Activated CD8-positive, alpha-beta memory T cell treated with anti-CD3 and anti-CD28 coated beads for 36 hours (primary cell): ENCODE results near the gene GMPR2. TPM values are rescaled to one million over a fixed set of nuclear protein-coding genes. Genes with fewer than 3 reads are reported as not detected.

Experiments
- CTCF ChIA-PET: fragments of 350-600 bp; sonication (Branson Sonifier 250); formaldehyde crosslinking; loops from one replicate; lab custom pipeline; 2021; ENCODE audit warnings: antibody characterized with exemption; lab: Charles Lee
- POLR2A ChIA-PET: fragments of 350-600 bp; sonication (Branson Sonifier 250); formaldehyde crosslinking; loops from one replicate; lab custom pipeline; 2021; ENCODE audit warnings: antibody characterized with exemption; lab: Charles Lee
- total RNA-seq, 2 experiments: library from RNA; stranded (reverse); gene quantifications; one replicate each; pipeline ENCODE4 v1.2.3, GENCODE V29; 2021

Gene GMPR2
- total RNA-seq, 2 experiments from 2014 or later, result 39.9 to 45.7 TPM

DNA sequence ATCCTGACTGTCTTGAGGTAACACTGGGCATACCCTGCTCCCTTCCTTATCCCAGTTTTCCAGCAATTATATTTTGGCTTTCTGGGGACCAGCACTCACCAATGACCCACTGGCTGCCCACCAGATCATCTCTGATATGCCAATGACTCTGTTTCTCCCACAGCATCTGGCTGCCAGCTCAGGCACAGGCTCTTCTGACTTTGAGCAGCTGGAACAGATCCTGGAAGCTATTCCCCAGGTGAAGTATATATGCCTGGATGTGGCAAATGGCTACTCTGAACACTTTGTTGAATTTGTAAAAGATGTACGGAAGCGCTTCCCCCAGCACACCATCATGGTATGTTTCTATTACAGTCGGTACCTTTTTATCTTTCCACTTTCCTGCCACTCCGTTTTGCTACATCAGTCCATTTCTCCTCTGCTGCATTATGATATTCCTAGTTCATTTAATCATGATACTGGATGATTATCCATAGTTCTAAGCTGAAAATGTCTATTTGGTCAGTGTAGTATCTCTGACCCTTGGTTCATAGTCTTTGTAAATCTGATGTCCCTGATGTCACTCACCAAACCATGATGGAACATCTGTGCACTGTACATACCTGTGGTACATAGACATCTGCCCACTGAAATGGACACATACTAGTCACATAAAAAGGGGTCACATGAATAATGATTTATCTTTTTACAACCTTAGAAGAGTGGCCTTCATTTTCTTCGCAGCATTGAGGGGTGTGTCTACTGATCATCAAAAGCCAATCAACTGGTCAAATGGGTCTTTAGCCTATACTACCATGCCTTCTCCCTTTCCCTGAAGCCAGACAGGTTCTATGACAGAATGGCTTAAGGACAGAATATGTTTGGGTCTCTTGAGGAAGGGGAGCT lies 3.3 kb downstream of the GMPR2 start:
- ChIA-PET CTCF (interaction anchor here (1.1 to 1.7 kb wide), 3 partner anchors 35 to 72 kb away, joined by 3 to 6 read pairs (median 5); partner anchors contain the start of genes CIDEB and RABGGTA), POLR2A (no interaction called here)

DNA sequence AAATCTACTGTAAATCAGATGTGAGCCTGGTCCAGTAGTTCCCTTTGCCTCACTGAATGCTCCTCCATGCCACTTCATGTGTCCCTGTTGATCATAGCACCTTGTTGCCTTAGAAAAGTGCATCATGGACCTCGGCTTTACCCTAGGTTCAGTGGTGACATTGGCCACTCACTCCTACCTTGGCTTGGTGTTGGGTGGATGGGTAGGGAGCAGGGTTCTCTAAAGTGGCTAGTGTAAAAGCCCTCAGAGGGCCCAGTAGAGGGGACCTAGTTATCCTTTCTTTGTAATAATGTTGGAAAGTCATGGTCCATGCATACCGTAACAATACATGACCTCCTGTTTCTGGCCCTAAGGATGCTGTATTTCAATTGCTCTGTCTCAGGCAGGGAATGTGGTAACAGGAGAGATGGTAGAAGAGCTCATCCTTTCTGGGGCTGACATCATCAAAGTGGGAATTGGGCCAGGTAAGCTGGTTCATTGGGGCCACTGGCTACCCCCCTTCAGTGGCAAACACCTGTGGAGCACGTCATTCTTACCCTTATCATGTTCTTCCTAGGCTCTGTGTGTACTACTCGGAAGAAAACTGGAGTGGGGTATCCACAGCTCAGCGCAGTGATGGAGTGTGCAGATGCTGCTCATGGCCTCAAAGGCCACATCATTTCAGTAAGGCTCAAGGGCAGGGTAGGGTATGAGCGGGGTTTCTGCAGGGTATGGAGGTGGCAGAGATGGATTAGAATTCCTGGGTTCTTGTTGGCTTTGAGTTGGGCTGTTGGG lies 4.1 kb downstream of the GMPR2 start:
- ChIA-PET CTCF (interaction anchor here (1.3 to 2.3 kb wide), 2 partner anchors 34 to 71 kb away, joined by 3 to 7 read pairs; partner anchors contain the start of genes CIDEB and RABGGTA), POLR2A (no interaction called here)

DNA sequence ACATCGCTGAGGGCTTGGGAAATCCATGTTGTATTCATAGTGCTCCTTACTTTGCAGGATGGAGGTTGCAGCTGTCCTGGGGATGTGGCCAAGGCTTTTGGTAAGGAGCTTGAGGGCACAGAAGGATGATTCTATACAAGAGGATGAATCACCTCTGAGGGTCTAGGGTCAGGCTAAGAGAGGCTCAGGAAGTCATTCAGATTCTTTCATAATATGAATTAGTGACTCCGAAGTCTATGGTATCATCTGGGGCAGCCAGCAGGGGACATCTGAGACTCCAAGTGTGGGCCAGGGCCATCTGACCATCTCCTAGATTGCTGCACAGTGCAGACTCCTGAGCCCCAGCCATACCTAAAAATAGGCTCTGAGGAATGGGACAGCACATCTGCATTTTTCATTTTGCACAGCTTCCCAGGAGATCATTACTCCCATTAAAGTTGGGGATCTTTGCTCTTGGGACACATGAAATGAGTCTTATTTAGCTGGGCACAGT lies 4.8 kb downstream of the GMPR2 start:
- POLR2A ChIA-PET, result interaction anchor here (0.5 kb wide), 1 partner anchor 9 kb away, joined by 5 read pairs; no protein-coding TSS in a partner anchor
- CTCF ChIA-PET, result interaction anchor here (0.9 to 2.3 kb wide), 4 partner anchors 34 to 70 kb away, joined by 3 to 7 read pairs (median 5); partner anchors contain the start of genes CIDEB, DHRS1, NOP9 and RABGGTA

DNA sequence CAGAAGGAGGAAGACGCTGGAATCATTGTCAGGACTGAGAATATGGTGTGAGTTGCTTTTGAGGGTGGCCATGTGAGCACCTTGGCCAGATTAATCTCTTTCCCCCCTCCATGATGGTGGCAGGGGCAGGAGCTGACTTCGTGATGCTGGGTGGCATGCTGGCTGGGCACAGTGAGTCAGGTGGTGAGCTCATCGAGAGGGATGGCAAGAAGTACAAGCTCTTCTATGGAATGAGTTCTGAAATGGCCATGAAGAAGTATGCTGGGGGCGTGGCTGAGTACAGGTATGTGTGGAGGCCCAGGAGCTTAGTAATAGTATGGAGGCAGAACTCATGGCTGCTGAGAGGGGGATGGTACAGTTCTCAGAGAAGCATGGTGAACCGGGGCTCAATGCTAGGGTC lies 5.4 kb downstream of the GMPR2 start:
- POLR2A ChIA-PET, result interaction anchor here (0.6 kb wide), 1 partner anchor 8 kb away, joined by 9 read pairs; no protein-coding TSS in a partner anchor
- CTCF ChIA-PET, result interaction anchor here (0.9 to 2.3 kb wide), 3 partner anchors 59 to 70 kb away, joined by 3 to 7 read pairs (median 7); partner anchors contain the start of genes CIDEB, DHRS1 and NOP9

DNA sequence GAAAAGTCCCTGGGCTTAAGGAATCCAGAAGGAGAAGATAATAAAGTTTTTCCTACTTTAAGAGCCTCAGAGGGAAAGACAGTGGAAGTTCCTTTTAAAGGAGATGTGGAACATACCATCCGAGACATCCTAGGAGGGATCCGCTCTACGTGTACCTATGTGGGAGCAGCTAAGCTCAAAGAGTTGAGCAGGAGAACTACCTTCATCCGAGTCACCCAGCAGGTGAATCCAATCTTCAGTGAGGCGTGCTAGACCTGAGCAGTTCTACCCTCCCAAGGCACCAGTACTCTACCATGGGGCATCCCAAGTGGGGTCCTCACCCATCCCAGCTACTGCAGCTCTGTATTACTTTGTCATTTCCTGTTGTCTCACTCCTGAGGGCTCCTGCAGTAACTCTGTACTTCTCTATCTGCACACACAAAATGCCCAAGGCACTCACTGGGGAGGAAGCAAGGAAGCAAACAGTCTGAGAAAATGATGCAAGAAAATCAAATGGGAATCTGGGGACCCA lies 5.9 kb downstream of the GMPR2 start:
- POLR2A ChIA-PET, result interaction anchor here (0.6 kb wide), 1 partner anchor 8 kb away, joined by 9 read pairs; no protein-coding TSS in a partner anchor
- CTCF ChIA-PET, result interaction anchor here (0.6 to 2.3 kb wide), 4 partner anchors 23 to 69 kb away, joined by 3 to 7 read pairs (median 5); partner anchors contain the start of genes CIDEB, DHRS1, MDP1 and NOP9

DNA sequence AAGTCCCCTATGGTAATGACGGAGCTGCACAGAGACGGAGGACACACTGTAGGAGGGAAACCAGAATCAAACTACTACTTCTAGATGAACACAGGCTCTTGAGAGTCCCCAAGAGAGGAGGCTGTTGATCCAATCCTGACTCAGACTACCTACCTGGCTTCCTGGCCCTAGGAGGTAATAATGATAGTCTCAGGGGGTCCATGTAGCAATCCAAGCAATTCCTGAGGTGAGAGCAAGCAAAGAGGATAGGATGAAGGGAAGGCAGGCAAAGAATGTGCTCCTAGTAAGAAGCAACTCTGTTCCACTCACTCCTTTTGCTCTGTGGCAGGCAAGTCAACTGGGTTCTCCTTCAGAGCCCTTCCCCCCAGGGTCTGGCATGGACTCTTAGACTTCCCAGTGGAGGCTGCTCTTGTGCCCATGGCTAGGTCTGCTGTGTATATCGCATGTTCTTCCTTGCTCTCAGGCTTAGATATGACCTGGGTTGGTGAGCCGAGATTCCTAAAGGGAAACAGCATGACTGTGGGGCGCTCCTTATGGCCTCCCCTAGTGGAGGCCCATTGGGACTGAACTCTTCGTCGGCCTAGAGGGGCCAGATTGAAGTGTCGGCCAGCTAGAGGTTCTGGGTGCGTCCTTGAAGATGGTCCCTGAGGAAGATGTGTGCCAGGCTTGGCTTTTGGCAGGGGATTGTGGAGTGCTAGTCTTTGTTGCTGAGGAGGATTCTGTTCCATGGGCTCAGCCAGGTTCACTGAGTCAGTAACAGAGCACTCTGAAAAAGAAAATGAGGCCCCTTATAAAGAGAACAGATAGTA lies 7.6 kb downstream of the GMPR2 start:
- POLR2A ChIA-PET, result interaction anchor here (1.2 kb wide), 1 partner anchor 10 kb away, joined by 7 read pairs; no protein-coding TSS in a partner anchor
- CTCF ChIA-PET, result interaction anchor here (2.9 to 11.9 kb wide), 3 partner anchors 31 to 69 kb away, joined by 17 to 156 read pairs (median 46); partner anchors contain the start of genes CIDEB, DHRS1, LTB4R and LTB4R2

DNA sequence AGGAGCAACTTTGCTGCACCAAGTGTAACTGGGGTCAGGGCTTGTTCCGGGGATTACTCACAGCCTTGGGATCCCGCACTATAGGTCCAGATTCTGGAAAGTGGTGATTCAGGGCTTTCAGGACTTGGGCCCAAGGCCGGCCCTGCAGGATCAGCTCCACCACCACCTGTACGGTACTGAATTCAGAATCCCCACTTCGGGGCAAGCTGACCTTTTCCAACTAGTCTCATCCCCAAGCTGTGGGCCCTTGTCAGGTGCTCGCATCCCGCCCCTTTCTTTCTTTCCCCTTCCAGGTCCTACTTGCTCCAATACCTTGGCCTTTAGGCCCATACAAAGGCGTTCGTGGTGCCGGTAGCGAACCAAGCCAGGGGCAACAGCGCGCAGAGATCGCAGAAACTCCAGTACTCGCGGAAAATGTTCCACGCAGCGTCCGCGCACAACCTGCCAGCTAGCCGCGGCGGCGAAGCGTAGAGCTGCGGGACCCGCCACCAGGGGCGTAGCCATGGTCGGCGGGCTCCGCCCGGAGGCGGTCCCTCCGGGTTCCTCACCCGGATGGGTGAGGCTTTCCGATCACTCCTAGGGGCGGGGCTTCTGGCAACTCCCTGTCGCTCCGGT lies 9.2 kb downstream of the GMPR2 start:
- CTCF ChIA-PET, result interaction anchor here (0.8 to 11.9 kb wide), 23 partner anchors 8 to 194 kb away, joined by 3 to 156 read pairs (median 5); partner anchors contain the start of genes CBLN3, CHMP4A, CIDEB and DHRS1
- POLR2A ChIA-PET, result interaction anchor here (0.9 to 2.8 kb wide), 16 partner anchors 8 to 200 kb away, joined by 3 to 24 read pairs (median 8); partner anchors contain the start of genes CHMP4A, CIDEB, DCAF11 and DHRS1

DNA sequence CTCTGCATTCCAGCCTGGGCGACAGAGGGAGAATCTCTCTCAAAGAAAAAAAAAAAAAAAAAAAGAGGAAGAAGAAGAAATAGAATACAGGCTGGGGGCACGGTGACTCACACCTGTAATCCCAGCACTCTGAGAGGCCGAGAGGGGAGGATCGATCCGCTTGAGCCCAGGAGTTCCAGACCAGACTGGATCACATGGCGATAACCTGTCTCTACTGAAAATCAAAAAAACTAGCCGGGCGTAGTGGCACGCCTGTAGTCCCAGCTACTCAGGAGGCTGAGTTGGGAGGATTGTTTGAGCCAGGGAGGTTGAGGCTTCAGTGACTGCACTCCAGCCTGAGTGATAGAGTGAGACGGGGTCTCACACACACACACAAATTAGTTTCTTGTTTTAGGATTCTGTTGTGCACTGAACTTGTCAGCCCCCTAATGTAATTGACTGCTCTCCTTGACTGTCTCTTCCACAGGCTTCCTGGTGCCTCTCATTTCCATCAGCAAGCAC lies 10.7 kb downstream of the GMPR2 start:
- POLR2A ChIA-PET, result interaction anchor here (0.8 to 2.8 kb wide), 5 partner anchors 27 to 199 kb away, joined by 4 to 24 read pairs (median 12); partner anchors contain the start of genes EMC9, RABGGTA and SDR39U1
- CTCF ChIA-PET, result interaction anchor here (0.7 to 11.9 kb wide), 23 partner anchors 8 to 1221 kb away, joined by 3 to 156 read pairs (median 5); partner anchors contain the start of genes CBLN3, CIDEB, DHRS1 and KHNYN

DNA sequence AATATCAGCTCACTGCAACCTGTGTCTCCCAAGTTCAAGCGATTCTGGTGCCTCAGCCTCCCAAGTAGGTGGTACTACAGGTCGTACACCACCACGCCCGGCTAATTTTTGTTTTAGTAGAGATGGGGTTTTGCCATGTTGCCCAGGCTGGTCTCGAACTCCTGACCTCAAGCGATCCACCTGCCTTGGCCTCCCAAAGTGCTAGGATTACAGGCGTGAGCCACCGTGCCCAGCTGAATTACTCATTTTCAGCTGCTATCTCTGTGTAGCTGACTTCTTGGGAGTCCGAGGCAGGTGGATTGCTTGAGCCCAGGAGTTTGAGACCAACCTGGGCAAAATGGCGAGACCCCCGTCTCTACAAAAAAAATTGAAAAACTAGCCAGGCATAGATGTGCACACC lies 12.6 kb downstream of the GMPR2 start:
- POLR2A ChIA-PET, result interaction anchor here (0.6 kb wide), 1 partner anchor 43 kb away, joined by 5 read pairs; no protein-coding TSS in a partner anchor

DNA sequence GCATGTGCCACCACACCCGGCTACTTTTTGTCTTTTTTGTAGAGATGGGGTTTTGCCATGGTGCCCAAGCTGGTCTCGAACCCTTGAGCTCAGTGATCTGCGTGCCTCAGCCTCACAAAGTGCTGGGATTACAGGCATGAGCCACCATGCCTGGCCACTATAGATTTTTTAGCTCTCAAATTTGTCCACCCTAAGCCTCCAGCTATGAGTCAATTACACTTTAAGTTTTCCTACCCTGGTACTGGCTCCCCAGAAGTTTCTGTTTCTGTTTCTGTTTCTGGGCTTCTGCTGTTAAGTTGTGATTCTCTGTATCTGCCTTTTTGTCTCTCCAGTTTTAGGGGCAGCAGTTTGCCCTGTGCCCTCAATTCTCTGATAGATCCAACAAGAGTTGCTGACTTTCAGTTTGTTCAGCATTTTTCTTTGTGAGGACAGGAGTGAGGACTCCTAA lies 14.1 kb downstream of the GMPR2 start:
- ChIA-PET POLR2A (interaction anchor here (0.7 to 1.8 kb wide), 9 partner anchors 24 to 193 kb away, joined by 3 to 18 read pairs (median 3); partner anchors contain the start of gene RABGGTA), CTCF (interaction anchor here (0.6 to 11.9 kb wide), 12 partner anchors 10 to 348 kb away, joined by 3 to 156 read pairs (median 6); partner anchors contain the start of genes CIDEB, DHRS1, LTB4R and MDP1)

More for the DNA sequence above, 12.6 kb downstream of the GMPR2 start:
- CTCF ChIA-PET, result interaction anchor here (0.6 to 11.9 kb wide), 4 partner anchors 15 to 52 kb away, joined by 4 to 156 read pairs (median 14); partner anchors contain the start of genes DHRS1 and NOP9

DNA sequence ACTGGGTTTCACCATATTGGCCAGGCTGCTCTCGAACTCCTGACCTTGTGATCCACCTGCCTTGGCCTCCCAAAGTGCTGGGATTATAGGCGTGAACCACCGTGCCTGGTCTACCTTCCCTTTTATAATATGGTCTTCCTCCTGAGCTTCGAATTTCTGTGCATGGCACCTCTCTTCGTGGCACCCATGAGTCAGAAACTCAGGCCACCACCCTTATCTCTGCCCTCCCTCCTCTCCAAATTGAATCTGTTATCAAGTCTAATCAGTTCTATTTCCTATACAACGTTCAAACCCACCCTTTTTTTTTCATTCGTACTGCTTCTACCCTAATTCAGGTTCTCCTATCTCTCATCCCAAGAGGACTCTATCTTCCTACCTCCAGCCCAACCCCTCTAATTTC lies 14.7 kb downstream of the GMPR2 start:
- ChIA-PET POLR2A (interaction anchor here (0.7 to 1.8 kb wide), 9 partner anchors 12 to 194 kb away, joined by 3 to 12 read pairs (median 4); partner anchors contain the start of gene RABGGTA), CTCF (interaction anchor here (0.7 to 11.9 kb wide), 9 partner anchors 24 to 348 kb away, joined by 3 to 156 read pairs (median 9); partner anchors contain the start of genes CIDEB, DHRS1, LTB4R and NOP9)

DNA sequence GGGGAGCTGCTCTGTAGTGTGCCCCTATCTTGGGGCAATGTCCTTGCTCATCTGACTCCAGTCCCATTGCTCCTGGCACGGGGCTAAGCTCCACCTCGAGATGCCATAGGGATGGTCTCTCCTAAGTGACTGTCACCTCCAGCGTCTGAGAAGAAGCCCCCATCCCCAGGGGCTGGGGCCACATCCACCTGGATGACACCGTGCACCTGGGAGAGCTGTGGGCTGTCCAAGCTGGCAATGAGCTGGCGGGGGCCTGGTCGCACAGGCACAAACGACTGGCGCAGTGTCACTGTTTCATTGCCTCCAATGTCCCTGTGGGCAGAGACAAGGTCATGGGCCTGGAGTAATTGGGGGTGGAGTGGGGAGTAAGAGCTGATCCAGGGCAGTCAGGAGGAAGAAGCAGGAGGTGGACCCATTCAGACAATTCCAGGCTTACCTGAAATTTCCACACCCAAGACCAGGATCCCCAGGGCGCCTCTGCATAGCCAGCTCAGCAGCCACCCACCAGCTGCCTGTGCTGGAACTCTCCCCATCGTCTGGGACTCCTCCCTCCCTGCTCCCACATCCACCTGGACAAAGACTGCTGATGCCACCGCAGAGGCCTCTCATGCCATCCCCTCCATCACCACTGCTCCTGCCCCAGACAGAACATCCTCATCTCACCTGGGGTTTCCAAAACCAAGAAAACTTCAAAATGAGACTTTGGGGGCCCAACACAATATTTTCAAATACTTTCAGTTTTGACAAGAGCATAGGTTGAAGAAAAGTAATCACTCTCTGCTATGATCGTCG lies 16.7 kb downstream of the GMPR2 start:
- POLR2A ChIA-PET, result interaction anchor here (0.5 kb wide), 1 partner anchor 37 kb away, joined by 4 read pairs; no protein-coding TSS in a partner anchor

DNA sequence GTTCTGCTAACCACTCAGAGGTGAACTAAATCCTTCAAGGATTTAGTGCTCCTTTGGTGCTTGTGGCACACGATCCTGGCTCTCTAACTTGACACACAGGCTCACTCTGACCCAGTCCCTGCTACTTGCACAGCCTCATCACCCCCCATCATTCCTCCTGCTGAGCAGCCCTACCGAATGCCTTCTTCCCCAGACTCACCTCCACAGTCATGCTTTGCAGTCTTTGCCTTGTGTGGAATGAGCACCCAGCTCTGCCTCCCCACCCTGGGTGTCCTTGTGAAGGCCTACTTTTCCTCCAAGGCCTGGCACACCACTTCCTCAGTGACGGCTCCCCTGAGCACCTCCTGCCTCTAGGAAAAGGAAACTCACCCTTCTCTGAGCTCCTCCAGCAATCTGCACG lies 17.6 kb downstream of the GMPR2 start:
- ChIA-PET POLR2A (interaction anchor here (1.1 kb wide), 1 partner anchor 8 kb away, joined by 3 read pairs; the partner anchor contains the start of gene TINF2), CTCF (interaction anchor here (2.9 to 11.9 kb wide), 2 partner anchors 8 to 47 kb away, joined by 11 to 156 read pairs; partner anchors contain the start of genes DHRS1, NOP9 and TINF2)

More for the DNA sequence above, 16.7 kb downstream of the GMPR2 start:
- CTCF ChIA-PET, result interaction anchor here (1.4 to 11.9 kb wide), 3 partner anchors 16 to 182 kb away, joined by 3 to 156 read pairs (median 4); partner anchors contain the start of genes DHRS1 and NOP9

DNA sequence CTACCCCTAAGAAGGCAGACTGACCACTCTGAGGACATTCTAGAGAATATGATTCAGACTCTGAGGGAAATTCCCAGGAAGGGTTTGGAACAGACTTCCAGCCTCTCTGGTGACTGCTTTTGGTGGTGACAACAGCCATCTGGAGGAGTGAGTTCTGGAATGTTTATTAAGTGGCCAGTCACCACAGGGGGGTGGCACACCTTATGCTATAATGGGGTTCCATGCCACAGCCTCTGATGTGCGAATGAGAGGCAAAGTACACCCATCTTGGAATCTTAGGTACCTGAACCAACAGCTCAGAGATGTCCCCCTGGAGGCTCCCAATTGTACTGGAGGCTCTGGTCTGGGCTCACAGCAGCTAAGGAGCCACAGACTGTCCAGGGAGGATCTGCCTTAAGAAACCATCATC lies 19.2 kb downstream of the GMPR2 start:
- ChIA-PET POLR2A (interaction anchor here (1.0 kb wide), 1 partner anchor 14 kb away, joined by 5 read pairs; no protein-coding TSS in a partner anchor), CTCF (interaction anchor here (1.4 to 11.9 kb wide), 3 partner anchors 9 to 56 kb away, joined by 5 to 156 read pairs (median 11); partner anchors contain the start of genes CIDEB, DHRS1, NOP9 and TINF2)
